Heart left ventricle (tissue), 13 donors: ENCODE measurements around the gene MYO1E.

ENCODE experiments used
- CTCF ChIP-seq, 12 donors: fragments of 200-600 bp; sonication (generic) in 4 of 12; IDR thresholded peaks; one replicate each; pipeline versions ENCODE4 v1.5.0 to v1.8.0; 2018 to 2022; ENCODE audit warnings: antibody characterized with exemption in 12 of 12, mild to moderate bottlenecking in 5 of 12
- POLR2A ChIP-seq, 2 donors: fragments of 450-650 bp; IDR thresholded peaks; one replicate each; pipeline ENCODE4 v1.6.1; 2017; ENCODE audit warnings: antibody characterized with exemption in 2 of 2, mild to moderate bottlenecking in 2 of 2, moderate library complexity in 2 of 2
- donor health status: ischemic (EF 13 %, LVEDD 7.1; RV severe dilation, severe dysfunction).
- donor health status: DM: no; HTN: yes; CAD: no.
- donor health status: DM: no; HTN: no; CAD: no.
- donor health status: ischemic (EF 25% LVEDD 6.9; RV normal size, moderate dysfunction).
- donor health status: ischemic (EF 25% LVEDD 5.7; RV mildly dilated, moderate dysfunction).
- donor health status: ischemic (EF 35%, LVEDD 5.7; RV mildly dilated, moderate dysfunction).
- donor health status: nonischemic (EF 11% LVEDD 7.7; RV severe dilation, severe dysfunction).
- donor health status: DM: yes; HTN: yes; CAD: no.
- donor health status: PGD.
- donor health status: ischemic (EF 29% LVEDD 5.4; RV normal size, mild dysfunction).
- donor health status: nonischemic (EF 23%, LVEDD 6.1; RV moderate dilation, normal function).

- TF ChIP-seq CTCF (IDR thresholded peaks at IDR 0.05) (no peak), POLR2A (IDR thresholded peaks at IDR 0.05) (no peak)
Measured at GRCh38 chr15:59347915-59348314, 24.8 kb downstream of the MYO1E start.
